C4-2B (cell line): ENCODE data around the gene UPK1A.

Source experiments
- H3K27ac ChIP-seq: fragments of 450-650 bp; 2 replicates; pipeline ENCODE4 v1.5.1; 2017
- CTCF ChIP-seq: fragments of 450-650 bp; conservative IDR thresholded peaks from 2 replicates; pipeline ENCODE4 v1.5.1; 2017; ENCODE audit warnings: mild to moderate bottlenecking

The UPK1A gene

GRCh38 chr19:35727053-35727955 lies 61.0 kb downstream of the UPK1A start:
- no peak for TF ChIP-seq CTCF

More at GRCh38 chr19:35727053-35727955, 61.0 kb downstream of the UPK1A start:
- no peak overlapping the region for H3K27ac ChIP-seq
